Activated CD4-positive, alpha-beta memory T cell treated with anti-CD3 and anti-CD28 coated beads, Interleukin-2, amount 10 ng/mL, durations not matched to agents 7 days and 5 days (primary cell): ENCODE data around the gene FGF3. TPM values are rescaled to one million over a fixed set of nuclear protein-coding genes. Genes with fewer than 3 reads are reported as not detected.

Source experiments
- CTCF ChIA-PET: fragments of 350-600 bp; sonication (Branson Sonifier 250); formaldehyde crosslinking; loops from one replicate; lab custom pipeline; 2021; ENCODE audit warnings: antibody characterized with exemption, inconsistent platforms; lab: Charles Lee
- POLR2A ChIA-PET: fragments of 350-600 bp; sonication (Branson Sonifier 250); formaldehyde crosslinking; loops from one replicate; lab custom pipeline; 2021; ENCODE audit warnings: antibody characterized with exemption; lab: Charles Lee
- DNase-seq: peaks from one replicate; pipeline ENCODE4 v3.0.0-alpha.2; 2020
- H3K27ac Mint-ChIP-seq: one replicate; pipeline ENCODE4 v1.8.0; 2021; ENCODE audit warnings: mild to moderate bottlenecking, mixed read lengths
- H3K27me3 Mint-ChIP-seq: one replicate; pipeline ENCODE4 v1.8.0; 2021; ENCODE audit warnings: mixed read lengths
- H3K36me3 Mint-ChIP-seq: one replicate; pipeline ENCODE4 v1.8.0; 2021; ENCODE audit warnings: low read depth, mixed read lengths
- H3K4me1 Mint-ChIP-seq: one replicate; pipeline ENCODE4 v1.8.0; 2021; ENCODE audit warnings: mixed read lengths
- H3K4me3 Mint-ChIP-seq: one replicate; pipeline ENCODE4 v1.8.0; 2021; ENCODE audit warnings: mild to moderate bottlenecking, mixed read lengths
- H3K9me3 Mint-ChIP-seq: one replicate; pipeline ENCODE4 v1.8.0; 2021; ENCODE audit warnings: mixed read lengths
- total RNA-seq, 2 experiments: library from RNA; stranded (reverse); gene quantifications; one replicate each; pipeline ENCODE4 v1.2.3, GENCODE V29; 2021

The FGF3 gene
- total RNA-seq, 2 experiments from 2014 or later, result not detected

DNA sequence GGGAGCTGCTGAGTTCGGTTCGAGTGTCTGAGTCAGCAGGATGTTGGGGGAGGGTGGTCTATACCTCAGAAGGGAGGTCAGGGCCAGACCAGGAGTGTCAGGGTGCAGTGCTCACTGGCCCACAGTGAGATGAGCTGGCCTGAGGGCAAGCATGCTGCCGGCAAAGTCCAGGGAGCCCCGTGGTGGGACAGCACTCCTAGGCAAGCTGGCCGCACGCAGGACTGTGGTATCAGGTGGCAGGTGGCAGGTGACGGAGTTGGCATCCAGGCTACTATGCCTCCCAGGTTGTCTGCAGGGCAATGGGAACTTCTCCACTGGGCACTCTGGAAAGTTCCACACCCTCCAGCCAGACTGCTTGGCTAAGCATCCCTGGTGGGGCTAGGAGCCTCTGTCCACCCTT, 4.8 kb downstream of the FGF3 start:
- Mint-ChIP-seq H3K9me3 (no peaks in the 10 kb centered on the region), H3K27me3 (peaks cover 27% of the 10 kb centered on the region), H3K4me1 (no peaks in the 10 kb centered on the region), H3K27ac (no peak overlapping the region), H3K4me3 (no peak overlapping the region), H3K36me3 (no peaks in the 10 kb centered on the region)
- DNase-seq, result no peak
- ChIA-PET POLR2A (no interaction called here), CTCF (no interaction called here)

DNA sequence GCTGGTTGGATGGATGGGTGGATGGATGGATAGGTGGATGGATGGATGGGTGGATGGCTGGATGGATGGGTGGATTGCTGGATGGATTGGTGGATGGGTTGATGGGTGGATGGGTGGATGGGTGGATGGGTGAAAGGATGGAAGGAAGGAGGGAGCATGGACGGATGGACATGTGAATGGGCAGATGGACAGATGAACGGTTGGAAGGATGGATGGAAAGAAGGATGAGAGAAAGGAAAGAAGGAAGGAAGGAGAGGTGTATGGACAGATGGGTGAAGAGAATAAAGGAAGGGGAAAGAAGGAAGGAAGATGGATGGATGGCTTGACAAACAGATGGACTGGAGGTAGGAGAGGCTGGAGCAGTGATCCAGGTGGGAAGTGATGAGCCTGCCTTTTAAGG, 5.4 kb downstream of the FGF3 start:
- no peak overlapping the region for H3K4me3 Mint-ChIP-seq
- POLR2A ChIA-PET, result no interaction called here
- no peaks in the 10 kb centered on the region for H3K4me1 Mint-ChIP-seq
- DNase-seq, result no peak
- H3K27me3 Mint-ChIP-seq, result peaks cover 26% of the 10 kb centered on the region
- no peaks in the 10 kb centered on the region for H3K36me3 Mint-ChIP-seq
- H3K27ac Mint-ChIP-seq, result no peak overlapping the region
- no peaks in the 10 kb centered on the region for H3K9me3 Mint-ChIP-seq
- CTCF ChIA-PET, result no interaction called here

DNA sequence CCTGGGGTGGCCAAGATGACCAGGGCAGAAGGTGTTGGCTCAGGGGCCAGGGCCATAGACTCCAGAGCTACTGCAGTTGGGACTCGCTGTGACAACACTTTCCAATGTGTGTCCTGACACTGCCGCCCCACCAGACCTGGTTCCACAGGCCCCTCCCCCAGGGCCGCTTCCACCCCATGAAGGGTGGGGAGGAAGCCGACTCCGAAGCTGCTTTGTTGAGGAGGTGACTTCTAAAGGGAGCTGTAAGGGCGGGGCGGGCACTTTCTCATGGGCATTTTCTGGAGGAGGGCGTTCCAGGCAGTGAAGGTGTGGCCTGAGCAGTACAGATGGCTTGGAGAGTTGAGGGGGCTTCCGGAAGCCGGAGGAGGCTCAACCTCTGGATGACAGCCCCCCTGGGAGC, 6.3 kb downstream of the FGF3 start:
- Mint-ChIP-seq H3K27ac (no peak overlapping the region), H3K27me3 (peaks cover 22% of the 10 kb centered on the region), H3K4me1 (no peaks in the 10 kb centered on the region), H3K9me3 (no peaks in the 10 kb centered on the region), H3K36me3 (no peaks in the 10 kb centered on the region), H3K4me3 (no peak overlapping the region)
- no peak for DNase-seq
- ChIA-PET POLR2A (no interaction called here), CTCF (no interaction called here)

DNA sequence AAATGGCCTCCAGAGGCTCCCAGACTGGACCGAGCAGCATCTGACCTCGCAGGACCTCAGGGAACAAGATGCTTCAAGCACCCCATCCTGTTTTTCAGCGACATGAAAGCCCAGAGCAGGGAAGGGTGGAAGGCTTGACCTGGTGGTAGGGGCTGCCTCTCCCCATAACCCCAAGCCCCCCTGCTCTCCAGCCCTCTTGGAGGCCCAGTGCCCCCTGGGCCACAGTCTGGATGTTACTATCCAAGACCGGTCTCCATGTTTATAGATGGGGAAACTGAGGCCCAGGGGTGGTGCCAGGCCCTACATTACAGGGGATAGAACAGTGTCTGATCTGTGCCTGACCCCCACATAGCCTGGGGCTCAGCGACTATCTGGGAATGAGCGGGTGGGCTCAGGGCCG, 7.0 kb downstream of the FGF3 start:
- H3K4me1 Mint-ChIP-seq, result no peaks in the 10 kb centered on the region
- CTCF ChIA-PET, result no interaction called here
- no peaks in the 10 kb centered on the region for H3K9me3 Mint-ChIP-seq
- POLR2A ChIA-PET, result no interaction called here
- no peak for DNase-seq
- H3K27ac Mint-ChIP-seq, result no peak overlapping the region
- no peaks in the 10 kb centered on the region for H3K36me3 Mint-ChIP-seq
- H3K4me3 Mint-ChIP-seq, result no peak overlapping the region
- H3K27me3 Mint-ChIP-seq, result peaks cover 22% of the 10 kb centered on the region

DNA sequence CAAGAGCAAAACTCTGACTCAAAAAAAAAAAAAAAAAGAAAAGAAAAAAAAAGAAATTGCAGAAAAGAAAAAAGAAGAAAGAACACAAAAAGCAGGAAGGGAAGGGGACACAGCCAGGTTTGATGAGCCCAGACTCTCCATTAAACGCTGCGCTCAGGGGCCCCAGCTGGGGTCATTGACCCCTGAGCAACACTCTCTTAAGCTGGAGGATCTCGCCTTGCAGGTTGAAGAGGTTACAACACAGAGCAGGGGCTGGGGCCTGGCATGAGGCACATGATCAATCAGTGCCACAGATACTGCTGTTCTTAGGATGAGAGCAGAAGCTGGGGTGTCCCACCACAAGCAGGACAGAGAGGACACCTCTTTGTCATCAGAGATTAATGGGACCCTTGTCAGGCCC, 7.8 kb downstream of the FGF3 start:
- Mint-ChIP-seq H3K36me3 (no peaks in the 10 kb centered on the region), H3K27me3 (peaks cover 16% of the 10 kb centered on the region), H3K27ac (no peak overlapping the region), H3K4me3 (no peak overlapping the region), H3K9me3 (no peaks in the 10 kb centered on the region), H3K4me1 (no peaks in the 10 kb centered on the region)
- no peak for DNase-seq
- ChIA-PET POLR2A (no interaction called here), CTCF (no interaction called here)

DNA sequence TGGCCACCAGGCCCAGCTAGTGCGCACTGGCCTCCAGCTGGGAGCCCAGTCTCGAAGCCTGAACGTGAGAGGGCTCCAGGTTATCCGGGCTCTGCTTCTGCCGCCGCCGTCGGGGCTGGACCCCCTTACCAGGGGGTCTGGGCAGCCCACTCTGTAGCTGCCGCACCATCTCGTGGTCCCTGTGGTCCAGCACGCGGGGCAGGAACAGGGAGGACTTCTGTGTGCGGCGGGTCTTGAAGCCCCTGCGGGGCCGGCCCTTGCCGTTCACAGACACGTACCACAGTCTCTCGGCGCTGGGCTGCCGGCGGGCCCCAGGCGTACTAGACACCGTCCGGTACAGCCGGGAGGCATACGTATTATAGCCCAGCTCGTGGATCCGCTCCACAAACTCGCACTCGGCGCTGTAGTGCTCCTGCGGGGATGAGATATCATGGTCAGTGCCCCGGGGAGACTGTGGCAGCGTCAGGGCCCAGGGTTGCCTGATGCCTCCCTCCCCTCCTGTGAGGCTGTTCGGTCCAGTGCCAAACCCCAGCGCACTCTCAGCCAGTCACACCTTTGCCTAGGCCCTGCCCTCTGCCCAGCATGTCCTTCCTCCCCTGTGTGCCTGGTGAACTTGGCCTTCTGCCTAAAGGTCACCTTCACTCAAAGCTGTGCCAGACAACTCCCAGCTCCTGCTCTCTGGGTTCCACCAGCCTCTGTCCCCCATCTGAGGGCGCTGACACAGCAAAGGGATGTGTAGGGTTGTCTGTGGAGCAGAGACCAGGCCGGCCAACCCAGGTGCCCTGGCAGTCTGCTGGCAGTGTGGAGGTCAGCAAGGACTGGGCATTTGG, 8.7 kb downstream of the FGF3 start:
- no peak for DNase-seq
- ChIA-PET POLR2A (no interaction called here), CTCF (no interaction called here)
- Mint-ChIP-seq H3K36me3 (no peaks in the 10 kb centered on the region), H3K27me3 (peaks cover 9% of the 10 kb centered on the region), H3K27ac (no peak overlapping the region), H3K4me1 (no peaks in the 10 kb centered on the region), H3K4me3 (no peak overlapping the region), H3K9me3 (no peaks in the 10 kb centered on the region)

DNA sequence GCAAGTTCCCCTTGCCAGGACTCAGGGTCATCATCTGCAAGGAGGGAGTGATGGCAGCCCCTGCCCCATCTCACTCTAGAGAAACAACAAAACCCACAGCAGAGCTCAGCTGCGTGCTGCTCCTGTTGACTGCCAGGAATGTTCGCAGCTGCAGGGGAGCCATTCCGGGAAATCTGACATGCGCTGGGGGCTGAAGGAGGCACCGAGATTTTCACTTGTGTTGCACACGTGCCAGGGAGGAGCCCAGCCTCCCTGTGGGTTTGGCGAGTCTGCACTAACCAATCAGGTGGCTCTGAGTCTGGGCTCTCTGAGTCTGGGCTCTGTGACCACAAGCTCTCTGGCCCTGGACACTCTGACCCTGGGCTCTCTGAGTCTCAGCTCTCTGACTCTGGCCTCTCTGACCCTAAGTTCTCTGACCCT, 10.5 kb downstream of the FGF3 start:
- POLR2A ChIA-PET, result no interaction called here

DNA sequence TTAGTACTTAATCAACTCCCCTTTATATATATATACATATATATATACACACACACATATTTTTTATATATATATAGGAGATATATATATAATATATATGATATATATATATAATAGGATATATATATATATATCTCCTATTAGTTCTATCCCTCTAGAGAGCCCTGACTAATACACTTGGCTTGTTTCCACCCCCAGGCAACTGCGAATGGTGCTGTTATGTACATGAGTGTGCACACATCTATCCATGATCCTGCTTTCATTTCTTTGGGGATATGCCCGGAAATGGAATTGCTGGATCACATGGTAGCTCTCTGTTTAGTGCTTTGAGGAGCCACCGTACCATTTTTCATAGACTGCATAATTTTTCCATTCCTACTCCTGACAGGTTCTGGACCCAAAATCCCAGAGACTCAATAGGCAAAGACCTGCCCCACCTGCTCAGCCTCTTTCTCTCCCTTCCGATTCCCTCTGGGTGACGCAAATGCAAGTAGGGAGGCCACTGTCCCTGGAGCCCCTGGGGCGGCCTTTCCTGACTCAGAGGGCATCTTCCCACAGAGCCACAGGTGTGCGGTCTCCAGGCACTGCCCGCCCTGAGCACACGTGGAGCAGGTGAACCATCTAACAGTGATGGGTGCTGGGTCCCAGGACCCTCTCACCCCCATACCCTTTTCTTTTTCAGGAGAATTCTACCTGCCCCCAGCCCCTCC, 12.0 kb downstream of the FGF3 start:
- ChIA-PET CTCF (no interaction called here), POLR2A (no interaction called here)
- Mint-ChIP-seq H3K27ac (no peak overlapping the region), H3K27me3 (peaks cover 4% of the 10 kb centered on the region), H3K4me3 (no peak overlapping the region), H3K36me3 (no peaks in the 10 kb centered on the region), H3K9me3 (no peaks in the 10 kb centered on the region), H3K4me1 (no peaks in the 10 kb centered on the region)
- no peak for DNase-seq

More for the DNA sequence above, 10.5 kb downstream of the FGF3 start:
- H3K9me3 Mint-ChIP-seq, result no peaks in the 10 kb centered on the region
- H3K27me3 Mint-ChIP-seq, result peaks cover 4% of the 10 kb centered on the region
- H3K4me3 Mint-ChIP-seq, result no peak overlapping the region
- DNase-seq, result no peak
- H3K4me1 Mint-ChIP-seq, result no peaks in the 10 kb centered on the region
- H3K36me3 Mint-ChIP-seq, result no peaks in the 10 kb centered on the region
- CTCF ChIA-PET, result no interaction called here
- H3K27ac Mint-ChIP-seq, result no peak overlapping the region

DNA sequence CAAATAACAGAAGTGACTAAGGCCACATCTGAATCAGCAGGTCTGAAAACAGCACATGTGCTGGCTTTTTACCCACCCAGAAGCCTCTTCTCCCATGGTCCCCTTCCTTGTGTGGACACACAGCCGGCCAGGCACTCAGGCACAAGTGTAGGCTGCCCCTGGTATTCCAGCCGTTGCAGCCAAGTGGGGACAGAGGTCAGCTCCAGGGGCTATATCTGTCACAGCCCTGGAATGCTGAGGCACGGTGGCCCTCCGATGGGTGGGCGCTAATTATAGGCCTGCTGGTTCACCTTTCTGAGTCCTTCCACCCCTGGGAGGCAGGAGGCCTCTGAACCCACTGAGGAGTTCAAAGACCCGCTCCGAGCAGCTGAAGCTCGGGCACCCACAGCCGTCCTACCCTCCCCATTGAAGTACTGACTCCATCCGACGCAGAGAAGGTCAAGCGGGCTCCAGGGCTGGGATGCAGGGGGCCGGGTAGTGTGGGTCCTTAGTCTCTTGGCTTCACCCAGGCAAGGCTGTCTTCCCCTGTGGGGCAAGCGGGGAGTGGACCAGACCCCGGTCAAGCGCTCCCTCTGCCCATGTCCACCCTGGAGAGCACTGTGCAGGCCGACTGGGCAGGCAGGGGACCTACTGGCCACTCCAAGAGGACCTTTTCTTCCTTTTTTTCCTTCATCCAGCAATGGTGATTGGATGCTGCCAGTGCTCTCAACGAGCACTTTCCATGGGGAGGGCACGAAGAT, 14.3 kb downstream of the FGF3 start:
- no peaks in the 10 kb centered on the region for H3K9me3 Mint-ChIP-seq
- peaks cover 4% of the 10 kb centered on the region for H3K27me3 Mint-ChIP-seq
- H3K4me3 Mint-ChIP-seq, result no peak overlapping the region
- H3K36me3 Mint-ChIP-seq, result no peaks in the 10 kb centered on the region
- no peak overlapping the region for H3K27ac Mint-ChIP-seq
- ChIA-PET POLR2A (no interaction called here), CTCF (no interaction called here)
- no peaks in the 10 kb centered on the region for H3K4me1 Mint-ChIP-seq
- DNase-seq, result no peak

DNA sequence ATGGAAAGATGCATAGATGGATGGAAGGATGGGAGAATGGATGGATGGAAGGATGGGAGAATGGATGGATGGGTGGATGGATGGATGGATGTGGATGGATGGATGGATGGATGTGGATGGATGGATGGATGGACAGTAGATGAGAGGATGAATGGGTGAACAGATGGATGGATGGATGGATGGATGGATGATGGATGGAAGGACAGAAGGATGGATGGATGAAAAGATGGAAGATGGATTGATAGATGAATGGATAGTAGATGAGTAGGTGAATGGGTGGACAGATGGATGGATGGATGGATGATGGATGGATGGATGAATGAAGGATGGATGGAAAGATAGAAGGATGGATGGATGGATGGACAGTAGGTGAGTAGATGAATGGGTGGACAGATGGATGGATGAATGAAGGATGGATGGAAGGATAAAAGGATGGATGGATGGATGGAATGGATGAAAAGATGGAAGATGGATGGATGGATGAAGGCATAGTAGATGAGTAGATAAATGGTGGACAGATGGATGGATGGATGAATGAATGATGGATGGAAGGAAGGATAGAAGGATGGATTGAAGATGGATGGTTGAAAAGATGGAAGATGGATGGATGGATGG, 15.5 kb downstream of the FGF3 start:
- ChIA-PET POLR2A (no interaction called here), CTCF (no interaction called here)
- no peak overlapping the region for H3K27ac Mint-ChIP-seq
- H3K4me3 Mint-ChIP-seq, result no peak overlapping the region
- no peak for DNase-seq
- H3K36me3 Mint-ChIP-seq, result no peaks in the 10 kb centered on the region
- H3K9me3 Mint-ChIP-seq, result peaks cover 4% of the 10 kb centered on the region
- H3K27me3 Mint-ChIP-seq, result no peaks in the 10 kb centered on the region
- no peaks in the 10 kb centered on the region for H3K4me1 Mint-ChIP-seq

DNA sequence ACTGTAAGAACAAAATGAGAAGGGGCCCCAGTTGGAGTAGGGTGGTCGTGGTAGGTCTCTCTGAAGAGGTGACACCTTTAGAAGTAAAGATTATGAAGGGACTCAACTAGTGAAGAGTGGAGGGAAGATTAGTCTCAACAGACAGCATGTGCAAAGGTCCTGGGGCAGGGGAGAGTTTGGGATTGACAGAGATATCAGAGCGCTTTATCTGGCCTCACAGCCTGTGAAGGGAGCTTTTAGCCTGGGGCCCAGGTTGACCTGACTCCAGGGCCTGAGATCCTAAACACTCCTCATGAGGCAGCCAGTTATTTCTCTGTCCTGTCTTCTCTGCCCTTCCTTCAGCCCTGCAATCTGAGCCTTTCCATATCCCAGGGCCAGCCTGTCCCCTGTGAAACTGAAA, 16.2 kb downstream of the FGF3 start:
- Mint-ChIP-seq H3K4me3 (no peak overlapping the region), H3K27ac (no peak overlapping the region), H3K4me1 (no peaks in the 10 kb centered on the region), H3K9me3 (peaks cover 4% of the 10 kb centered on the region), H3K36me3 (no peaks in the 10 kb centered on the region), H3K27me3 (no peaks in the 10 kb centered on the region)
- DNase-seq, result no peak
- ChIA-PET CTCF (no interaction called here), POLR2A (no interaction called here)

DNA sequence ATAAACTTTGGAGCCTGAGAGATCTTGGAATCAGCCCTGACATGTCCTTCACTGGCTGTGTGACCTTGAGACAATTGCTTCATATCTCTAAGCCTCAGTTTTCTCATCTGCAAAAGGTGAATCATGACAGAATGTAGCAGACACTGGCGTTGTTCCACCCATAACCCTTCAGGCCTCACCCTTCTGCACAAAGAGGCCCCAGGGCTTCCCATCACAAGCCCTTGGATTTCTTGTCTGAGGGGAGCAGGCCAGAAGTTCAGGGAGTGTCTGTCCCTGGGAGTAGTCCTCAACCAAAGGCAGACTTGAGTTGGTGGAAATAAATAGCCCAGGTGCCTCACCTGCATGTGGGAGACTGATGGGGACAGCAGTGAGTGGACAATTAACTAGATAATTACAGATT, 16.6 kb downstream of the FGF3 start:
- ChIA-PET CTCF (no interaction called here), POLR2A (no interaction called here)
- Mint-ChIP-seq H3K27me3 (no peaks in the 10 kb centered on the region), H3K4me3 (no peak overlapping the region), H3K9me3 (peaks cover 4% of the 10 kb centered on the region), H3K4me1 (no peaks in the 10 kb centered on the region), H3K27ac (no peak overlapping the region), H3K36me3 (no peaks in the 10 kb centered on the region)
- no peak for DNase-seq
